Measurements from ENCODE around the gene CLIC3.
"Not testable (repeated sequence)": the region's sequence is repeated elsewhere in the genome, so short reads cannot be mapped to it uniquely, and the experiment has no call there.

CLIC3 gene

DNA sequence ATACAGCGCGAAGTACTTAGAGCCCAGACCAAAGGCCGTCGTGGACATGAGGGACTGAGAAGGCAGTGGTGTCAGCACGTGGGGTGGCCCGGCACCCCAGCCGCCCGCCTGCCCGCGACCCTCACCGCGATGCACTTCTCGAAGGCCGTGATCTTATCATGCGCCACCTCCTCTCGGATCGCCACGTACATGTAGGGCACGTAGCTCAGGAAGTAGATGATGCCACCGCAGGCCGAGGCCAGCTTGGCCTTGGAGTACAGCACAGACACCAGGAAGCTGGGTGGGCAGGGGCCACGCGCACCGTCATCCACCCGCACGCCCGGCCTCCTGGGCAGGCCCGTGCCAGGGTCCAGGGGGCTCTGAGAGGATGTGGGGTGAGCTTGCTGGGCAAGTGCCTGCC, 20.7 kb upstream of the CLIC3 start:
- no peak for DNase-seq (ENCODE audit: low read depth in 2 of 2)

DNA sequence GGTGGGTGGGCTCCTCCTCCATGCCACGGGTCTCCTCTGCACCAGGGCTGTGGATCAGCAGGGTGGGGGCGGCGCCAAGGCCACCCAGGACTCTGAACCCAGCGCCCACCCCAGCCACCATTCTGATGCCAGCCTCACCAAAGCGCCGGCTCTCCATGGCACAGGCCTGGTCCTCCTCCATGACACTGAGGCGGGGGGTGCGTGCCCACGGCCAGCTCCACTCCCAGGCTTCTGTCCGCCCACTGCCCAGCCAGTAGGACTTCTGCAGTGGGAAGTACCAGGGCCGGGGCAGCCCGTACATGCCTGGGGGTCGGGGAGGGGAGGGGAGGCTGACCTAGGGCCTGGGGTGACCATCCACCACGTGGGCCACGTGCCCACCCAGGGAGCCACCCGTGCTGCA, 20.1 kb upstream of the CLIC3 start:
- no peak for DNase-seq (ENCODE audit: low read depth in 2 of 2)

DNA sequence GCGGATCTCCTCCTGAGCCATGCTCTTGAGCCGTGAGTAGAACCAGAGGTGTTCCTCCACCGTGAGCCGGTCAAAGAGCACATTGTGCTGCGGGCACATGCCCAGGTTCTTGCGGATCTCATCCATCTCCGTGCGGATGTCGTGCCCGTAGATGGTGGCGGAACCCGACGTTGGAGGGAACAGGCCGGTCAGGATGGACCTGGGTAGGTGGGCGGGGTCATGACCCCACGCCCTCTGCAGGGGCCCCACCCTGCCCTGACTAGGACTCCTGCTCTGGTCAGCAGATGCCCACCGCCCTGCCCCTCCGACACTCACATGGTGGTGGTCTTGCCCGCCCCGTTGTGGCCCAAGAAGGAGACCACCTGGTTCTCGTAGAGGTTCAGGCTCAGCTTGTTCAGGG, 19.6 kb upstream of the CLIC3 start:
- no peak for DNase-seq (ENCODE audit: low read depth in 2 of 2)

DNA sequence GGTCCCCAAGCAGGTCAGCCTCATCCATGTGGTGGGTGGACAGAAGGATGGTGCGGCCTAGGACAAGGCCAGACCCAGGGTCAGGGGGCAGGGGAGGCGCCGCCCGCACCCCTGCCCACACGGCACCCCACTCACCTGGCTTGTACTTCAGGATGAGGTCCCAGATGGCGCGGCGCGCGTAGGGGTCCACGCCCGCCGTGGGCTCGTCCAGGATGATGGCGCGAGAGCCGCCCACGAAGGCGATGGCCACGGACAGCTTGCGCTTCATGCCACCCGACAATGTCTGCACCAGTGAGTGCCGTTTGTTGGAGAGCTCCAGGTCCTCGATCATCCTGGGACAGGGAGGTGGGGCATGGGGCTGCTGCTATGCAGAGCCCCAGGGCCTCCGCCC, 19.2 kb upstream of the CLIC3 start:
- no peak for DNase-seq (ENCODE audit: low read depth in 2 of 2)

DNA sequence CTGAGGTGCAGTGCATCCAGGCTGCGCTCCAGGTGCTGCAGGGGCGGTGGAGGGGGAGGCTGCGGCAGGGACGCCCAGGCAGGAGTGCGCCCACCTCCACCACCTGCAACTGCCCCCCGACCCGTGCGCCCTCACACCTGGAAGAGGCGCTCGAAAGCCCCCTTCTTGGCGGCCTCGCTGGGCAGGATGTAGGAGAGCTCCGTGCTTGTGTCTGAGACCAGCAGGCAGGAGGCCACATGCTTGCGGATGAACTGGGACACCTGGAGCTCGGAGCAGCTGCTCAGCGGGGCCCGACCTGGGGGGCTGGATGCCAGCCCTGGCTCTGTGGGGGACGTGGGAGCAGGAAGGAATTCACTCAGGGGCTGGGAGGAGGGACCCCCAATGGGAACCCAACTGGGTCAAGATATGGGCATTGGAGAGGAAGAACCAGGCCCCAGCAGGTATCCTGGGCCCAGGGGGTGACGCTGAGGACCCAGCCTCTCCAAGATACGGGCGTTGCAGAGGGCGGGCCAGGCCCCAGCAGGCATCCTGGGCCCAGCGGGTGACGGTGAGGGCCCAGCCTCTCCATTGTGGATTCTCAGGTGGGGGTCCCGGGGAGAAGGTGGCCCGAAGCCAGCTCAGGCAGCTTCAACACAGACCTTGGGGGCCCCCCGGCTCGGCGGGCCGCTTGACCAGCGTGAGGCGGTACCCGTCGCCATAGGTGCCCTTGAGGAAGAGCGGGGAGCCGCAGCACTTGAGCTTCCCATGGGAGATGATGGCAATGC, 18.6 kb upstream of the CLIC3 start:
- no peak for DNase-seq (ENCODE audit: low read depth in 2 of 2)

DNA sequence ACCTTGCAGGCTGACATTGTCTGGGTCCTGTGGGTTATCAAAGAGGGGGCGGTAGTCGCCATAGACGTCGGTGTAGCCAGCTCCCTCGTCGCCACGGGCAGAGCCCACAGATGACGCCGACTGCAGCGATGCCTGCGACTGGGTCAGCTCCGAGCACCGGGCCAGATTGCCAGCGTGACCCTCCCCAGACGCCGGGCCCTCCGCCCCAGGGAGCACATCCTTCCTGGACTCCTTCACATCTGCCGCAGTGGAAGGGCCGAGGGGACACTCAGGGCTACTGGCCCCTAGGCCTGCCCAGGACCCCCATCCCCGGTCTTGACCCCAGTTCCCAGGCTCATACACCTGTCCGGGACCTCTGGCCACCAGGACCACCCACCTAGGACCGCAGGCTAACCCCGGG, 17.8 kb upstream of the CLIC3 start:
- DNase-seq (ENCODE audit: low read depth in 2 of 2): no peak

DNA sequence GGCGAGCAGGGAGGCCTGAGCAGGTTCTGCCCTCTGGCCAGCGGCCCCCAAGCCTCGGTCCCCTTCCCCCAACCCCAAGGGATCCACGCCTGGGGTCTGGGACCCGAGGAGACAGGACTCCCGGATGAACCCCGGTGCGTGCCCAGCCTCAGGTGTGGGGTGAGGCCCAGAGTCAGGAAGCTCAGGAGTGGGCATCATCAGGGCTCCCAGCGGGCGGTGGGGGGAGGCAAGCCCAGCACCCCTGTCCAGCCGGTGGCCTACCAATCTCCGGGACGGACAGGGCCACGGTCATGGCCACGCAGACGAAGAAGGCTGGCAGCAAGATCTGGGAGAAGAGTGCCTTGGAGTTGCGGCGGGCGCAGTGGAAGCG, 17.2 kb upstream of the CLIC3 start:
- no peak for DNase-seq (ENCODE audit: low read depth in 2 of 2)

DNA sequence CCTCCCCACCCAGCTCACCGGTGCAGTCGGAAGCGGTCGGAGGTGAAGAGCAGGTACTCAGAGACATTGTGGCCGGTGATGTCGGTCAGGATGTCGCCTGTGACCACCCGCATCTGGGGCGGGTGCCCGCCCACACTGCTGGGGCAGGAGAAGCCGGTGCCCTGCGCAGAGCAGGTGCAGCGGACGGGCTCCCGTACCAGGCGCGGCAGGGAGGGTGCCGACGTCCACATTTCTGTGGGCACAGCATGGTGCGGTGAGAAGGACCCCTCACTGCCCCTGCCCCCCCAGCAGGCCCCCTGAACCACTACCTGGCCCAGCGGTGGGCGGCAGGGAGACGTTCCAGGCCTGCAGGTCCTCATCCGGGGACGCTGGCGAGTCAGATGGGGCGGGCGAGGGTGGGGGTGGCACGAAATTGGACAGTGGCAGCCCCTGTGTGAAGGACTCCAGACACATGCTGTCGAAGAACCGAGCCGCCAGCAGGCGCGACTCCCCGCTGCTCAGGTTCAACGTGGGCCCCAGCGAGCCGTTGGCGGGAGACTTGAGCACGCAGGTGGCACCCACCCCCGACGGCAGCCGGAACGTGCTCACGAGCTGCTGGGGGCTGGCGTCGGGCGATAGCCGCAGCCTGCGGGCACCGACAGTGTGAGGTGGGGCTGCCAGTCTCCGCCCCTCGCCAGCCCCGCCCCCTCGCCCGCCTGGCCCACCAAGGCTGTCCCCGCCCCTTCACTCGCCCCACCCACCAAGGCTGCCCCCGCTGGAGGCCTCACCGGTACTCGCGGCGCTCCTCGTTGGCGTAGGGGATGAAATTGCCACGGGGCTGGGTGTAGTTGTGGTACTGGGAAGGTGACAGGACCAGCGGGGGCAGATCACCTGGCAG, 16.6 kb upstream of the CLIC3 start:
- DNase-seq (ENCODE audit: low read depth in 2 of 2): no peak

DNA sequence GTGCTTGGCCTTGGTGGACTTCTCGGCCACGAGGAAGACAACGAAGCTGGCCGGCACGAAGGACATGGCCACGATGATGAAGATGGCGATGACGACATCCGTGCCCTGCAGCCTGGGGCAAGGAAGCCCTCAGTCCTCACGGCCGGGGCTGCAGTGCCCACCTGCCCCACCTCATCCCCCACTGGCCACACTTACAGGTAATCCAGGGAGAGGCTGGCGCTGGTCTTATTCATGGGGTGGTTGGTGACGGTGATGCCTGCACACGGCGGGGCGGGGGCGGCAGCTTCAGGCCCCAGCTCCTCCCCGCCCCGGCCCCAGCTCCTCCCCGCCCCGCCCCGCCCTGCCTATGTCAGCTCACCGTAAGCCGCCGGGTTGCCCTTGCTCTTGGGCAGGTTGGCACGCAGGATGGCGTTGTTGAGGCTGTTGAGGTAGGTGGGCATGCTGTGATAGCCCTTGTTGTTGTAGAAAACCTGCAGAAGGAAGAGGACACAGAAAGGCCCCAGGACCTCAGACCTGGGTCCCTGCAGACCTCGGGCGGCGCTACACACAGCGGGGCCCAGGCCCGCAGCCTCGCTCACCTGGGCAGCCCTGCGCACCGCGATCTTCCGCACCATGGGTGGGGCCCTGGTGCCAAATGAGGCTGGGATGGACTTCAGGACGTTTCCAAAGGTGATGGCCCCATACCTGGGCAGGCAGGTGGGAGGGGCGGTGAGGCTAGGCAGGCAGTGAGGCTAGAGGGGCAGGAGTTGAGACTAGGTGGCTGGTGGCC, 15.7 kb upstream of the CLIC3 start:
- DNase-seq (ENCODE audit: low read depth in 2 of 2): no peak

DNA sequence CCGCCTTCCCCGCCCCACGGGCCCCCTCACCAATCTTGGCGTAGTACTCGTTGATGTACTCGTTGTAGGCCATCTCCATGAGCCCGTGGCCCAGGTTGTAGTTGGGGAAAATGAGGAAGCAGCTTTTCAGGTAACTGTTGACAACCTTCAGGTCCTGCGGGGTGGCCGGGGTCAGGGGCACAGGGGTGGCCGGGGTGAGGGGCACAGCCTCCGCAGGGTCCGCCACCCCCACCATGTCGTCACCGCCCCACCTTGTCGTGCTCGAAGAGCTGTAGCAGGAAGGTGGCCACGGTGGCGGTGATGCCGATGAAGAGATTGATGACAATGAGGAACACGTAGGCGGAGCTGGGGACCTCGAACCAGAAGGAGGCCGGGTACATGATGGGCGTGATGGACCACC, 14.8 kb upstream of the CLIC3 start:
- no peak for DNase-seq (ENCODE audit: low read depth in 2 of 2)

DNA sequence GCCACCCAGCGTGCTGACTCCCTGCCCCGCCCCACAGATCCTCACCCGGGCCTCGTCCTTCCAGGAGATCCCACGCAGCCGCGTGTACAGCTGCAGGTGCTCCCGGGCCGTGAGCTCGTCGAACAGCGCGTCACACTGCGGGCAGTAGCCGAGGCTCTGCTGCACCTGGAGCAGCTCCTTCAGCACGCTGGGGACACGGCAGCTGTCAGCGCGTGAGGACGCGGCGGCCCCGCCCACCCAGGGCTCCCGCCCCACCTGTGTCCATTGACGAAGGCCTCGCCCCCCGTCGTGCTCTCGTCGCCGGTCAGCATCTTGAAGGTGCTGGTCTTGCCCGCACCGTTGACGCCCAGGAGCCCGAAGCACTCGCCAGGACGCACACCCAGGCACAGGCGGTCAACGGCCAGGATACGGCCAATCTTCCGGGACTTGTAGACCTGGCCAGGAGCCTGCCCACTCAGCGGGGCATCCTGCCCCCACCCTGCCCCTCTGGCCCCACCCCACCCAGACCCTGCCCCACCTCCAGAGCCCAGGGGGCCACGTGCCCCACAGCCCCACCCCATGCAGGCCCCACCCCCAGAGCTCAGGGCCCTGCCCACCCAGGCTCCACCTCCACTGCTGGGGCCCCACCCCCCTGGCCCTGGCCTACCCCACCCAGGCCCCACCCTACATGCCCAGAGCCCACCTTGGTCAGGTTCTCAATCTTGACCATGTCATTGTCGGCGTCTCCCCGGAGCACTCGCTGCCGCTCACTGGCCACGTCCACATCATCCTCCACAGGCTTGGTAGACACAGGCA, 13.8 kb upstream of the CLIC3 start:
- DNase-seq (ENCODE audit: low read depth in 2 of 2): no peak

DNA sequence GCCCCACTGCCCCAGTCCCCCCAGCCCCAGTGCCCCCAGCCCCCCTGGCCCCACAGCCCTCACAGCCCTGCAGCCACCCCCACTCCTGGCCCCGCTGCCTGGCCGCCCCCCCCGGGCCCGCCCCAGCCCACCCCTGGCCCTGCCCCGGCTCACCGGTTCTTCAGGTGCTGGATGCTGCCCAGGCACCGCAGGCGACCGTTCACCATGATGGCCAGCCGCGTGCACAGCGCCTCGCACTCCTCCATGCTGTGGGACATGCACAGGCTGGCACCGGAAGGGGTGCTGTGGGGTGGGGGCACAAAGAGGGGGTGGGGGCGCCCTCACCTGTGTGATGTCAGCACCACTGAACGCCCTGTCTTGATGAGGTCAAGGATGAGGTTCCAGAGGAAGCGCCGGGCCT, 12.8 kb upstream of the CLIC3 start:
- DNase-seq (ENCODE audit: low read depth in 2 of 2): no peak

DNA sequence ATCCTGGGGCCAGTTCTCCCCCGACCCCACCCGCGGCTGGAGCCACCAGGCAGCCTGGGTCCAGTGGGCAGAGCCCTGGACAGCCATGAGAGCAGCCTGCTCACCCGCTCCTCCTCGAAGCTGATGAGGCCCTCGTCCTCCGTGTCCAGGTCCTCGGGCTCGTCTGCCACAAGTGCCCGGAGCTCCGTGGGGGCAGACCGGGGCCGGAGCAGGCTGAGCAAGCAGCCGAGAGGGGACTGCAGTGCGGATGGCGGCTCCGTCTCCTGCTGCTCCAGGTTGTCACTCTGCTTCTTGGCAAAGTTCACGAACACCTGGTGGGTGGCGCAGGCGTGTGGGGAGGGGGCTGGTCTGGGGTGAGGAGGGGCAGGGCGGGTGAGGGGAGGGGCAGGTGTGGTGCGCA, 11.9 kb upstream of the CLIC3 start:
- DNase-seq (ENCODE audit: low read depth in 2 of 2): no peak

DNA sequence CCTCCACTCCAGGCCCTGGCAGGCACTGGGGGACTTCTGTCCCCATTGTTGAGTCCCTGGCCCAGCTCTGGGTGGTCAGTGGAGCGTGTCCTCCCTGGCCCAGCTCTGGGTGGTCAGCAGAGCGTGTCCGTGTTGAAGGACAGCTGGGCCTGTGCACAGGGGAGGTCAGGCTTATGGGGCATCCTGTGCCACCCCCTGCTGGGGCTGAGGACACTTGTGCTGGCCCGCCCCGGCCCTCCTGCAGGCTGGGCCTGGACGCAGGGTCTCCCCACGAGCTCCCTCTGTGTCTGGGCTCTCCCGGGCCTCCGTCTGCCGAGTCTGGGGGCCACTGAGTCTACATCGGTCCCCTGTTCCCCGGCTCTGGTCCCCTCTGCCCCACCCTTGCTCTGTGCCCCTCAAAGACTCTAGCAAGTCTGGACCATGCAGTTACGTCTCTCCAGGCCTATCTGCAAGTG, 11.5 kb upstream of the CLIC3 start:
- no peak for DNase-seq (ENCODE audit: low read depth in 2 of 2)

DNA sequence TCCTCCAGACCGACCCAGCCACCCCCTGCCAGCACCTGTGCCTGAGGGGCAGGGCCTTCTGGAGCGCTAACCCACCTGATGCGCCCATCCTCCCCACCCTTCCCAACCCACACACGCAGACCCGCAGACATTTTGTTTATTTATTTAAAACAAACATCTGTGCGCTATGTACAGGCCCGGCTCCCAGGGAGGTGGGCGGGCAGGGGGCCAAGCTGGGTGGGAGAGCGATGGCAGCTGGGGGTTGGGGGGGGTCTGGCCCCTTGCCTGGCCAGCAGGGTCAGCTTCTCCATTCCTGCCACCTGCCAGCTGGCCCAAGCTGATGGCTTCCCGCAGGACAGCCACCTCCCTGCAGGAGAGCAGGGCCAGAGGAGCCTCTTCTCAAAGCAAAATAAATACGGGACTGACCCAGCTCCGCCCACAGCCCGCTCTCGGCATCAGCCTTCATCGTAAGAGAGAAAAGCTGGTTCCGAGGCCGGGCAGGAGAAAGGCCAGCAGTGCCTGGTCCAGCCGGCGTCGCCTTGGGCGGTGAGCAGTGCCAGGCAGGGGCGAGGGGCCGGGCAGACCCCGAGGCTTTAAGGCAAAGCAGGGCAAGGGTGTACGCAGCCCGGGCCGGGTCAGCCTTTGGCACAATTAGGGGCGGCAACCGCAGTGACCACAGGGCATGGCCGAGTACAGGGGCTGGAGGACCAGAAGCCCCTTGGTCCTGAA, 10.9 kb upstream of the CLIC3 start:
- no peak for DNase-seq (ENCODE audit: low read depth in 2 of 2)

DNA sequence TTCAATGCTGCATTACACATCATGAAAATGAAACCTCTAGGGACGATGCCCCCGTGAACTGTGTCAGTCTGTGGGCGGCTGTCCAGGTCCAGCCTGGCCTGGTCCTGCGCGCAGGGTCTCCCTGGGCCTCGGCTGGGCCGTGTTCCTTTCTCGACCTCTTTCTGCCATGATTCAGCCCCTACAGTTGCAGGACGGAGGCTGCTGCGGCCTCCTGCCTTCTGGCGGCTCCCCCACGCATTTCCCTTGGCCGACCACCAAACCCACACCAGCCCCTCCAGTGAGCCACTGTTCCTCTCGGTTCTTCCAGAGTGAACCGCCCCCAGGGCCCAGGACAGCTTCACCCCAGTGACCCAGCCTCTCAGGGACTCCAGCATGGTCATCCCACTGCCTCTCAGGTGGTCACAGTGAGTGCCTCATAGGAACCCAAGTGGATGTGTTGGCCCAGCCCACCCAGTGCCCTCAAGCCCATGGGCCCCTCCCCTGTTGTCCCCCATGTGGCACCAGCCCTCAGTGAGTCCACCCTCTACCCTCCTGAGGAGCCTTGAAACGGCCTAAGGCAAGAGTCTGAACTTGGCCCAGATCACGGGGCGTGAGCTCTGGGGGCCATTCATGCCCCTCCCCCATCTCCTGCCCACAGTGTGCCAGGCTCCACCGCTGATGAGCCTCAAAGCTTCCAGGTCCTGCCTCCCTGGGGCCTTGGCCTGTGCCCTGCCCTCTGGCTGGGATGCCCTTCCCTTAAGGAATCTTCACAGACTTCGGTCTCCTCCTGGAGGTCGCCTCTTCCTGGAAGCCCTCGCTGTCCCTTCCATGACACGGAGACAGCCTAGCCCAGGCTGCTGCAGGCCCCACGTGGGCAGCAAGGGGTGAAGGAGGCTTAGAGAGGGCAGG, 10.0 kb upstream of the CLIC3 start:
- no peak for DNase-seq (ENCODE audit: low read depth in 2 of 2)

DNA sequence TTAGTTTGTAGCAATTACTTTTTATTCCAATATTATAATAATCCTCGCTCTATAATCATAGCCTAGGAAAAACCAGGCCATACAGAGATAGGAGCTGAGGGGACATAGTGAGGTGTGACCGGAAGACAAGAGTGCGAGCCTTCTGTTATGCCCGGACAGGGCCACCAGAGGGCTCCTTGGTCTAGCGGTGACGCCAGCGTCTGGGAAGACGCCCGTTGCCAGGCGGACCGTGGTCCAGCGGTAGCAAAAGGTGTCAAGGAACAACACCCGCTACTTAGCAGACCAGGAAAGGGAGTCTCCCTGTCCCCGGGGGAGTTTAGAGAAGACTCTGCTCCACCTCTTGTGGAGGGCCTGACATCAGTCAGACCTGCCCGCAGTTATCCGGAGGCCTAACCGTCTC, 7.9 kb upstream of the CLIC3 start:
- not testable (repeated sequence) for DNase-seq (ENCODE audit: low read depth in 2 of 2)

DNA sequence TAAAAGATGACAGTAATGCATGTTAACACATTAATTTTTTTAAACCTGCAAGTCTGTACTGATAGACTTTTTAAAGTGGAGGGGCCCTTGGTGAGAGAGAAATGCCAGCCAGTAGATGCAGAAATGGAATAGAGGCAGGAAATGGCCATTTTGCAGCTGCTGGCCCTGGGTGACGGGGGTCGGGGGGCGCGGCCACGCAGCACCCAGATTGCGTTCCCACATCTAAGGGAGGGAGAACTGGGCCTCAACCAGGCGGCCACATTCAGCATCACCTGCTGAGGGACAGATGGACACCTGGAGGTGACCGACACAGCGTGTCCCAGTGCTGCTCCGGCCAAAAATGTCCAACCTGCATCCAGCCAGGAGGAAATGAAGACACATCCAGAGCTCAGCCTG, 6.3 kb upstream of the CLIC3 start:
- no peak for DNase-seq (ENCODE audit: low read depth in 2 of 2)

DNA sequence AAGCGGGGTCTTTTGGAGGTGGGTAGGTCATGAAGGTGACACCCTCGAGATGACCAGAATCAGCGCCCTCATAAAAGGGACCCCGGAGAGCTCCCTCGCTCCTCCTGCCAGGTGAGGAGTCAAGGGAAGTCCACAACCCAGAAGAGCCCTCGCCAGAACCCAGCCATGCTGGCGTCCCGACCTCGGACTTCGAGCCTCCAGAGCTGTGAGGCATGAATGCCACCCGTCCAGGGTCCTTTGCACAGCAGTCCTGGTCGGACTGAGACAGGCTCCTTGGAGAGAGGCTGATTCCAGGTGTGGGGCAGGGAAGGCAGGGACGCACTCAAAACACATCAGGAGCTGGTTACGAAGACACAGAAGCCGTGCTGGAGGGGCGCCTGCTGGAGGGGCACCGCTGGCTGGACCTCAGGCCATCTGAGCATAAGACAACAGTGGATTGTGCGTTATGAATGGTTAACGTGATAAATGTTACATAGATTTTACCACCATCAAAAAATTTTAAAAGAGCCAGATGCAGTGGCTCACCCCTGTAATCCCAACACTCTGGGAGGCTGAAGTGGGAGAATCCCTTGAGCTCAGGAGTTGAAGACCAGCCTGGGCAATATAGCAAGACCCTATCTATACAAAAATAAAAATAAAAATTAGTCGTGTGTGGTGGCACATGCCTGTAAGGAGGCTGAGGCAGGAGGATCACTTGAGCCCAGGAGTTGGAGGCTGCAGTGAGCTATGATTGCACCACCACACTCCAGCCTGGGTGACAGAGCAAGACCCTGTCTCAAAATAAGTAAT, 5.7 kb upstream of the CLIC3 start:
- DNase-seq (ENCODE audit: low read depth in 2 of 2): no peak
